ENCODE data around the gene TRAF3. TPM values are rescaled to one million over a fixed set of nuclear protein-coding genes. Genes with fewer than 3 reads are reported as not detected.

Gene TRAF3
- total RNA-seq, 2 donors from 2014 or later, result 14.5 to 28.7 TPM

GRCh38 chr14:102737402-102738372 is 39.6 kb upstream of the TRAF3 start:
- ATAC-seq (ENCODE audit: insufficient number of reproducible peaks, low FRiP score, low read depth) (no peak), DNase-seq (ENCODE audit: low spot score) (no peak)
- H3K4me3 ChIP-seq, result no peak overlapping the region
- no peaks in the 10 kb centered on the region for H3K27me3 ChIP-seq (replicated peaks; ENCODE audit: insufficient read depth)
- H3K9me3 ChIP-seq, result peaks cover 17% of the 10 kb centered on the region
- no peak overlapping the region for H3K27ac ChIP-seq
- H3K4me1 ChIP-seq (ENCODE audit: control insufficient read depth in 1 of 2, low read depth in 2 of 2), result no peaks in the 10 kb centered on the region
- TF ChIP-seq CTCF (IDR thresholded peaks at IDR 0.05), result no peak
- no peaks in the 10 kb centered on the region for H3K36me3 ChIP-seq

GRCh38 chr14:102738373-102739189 is 38.7 kb upstream of the TRAF3 start:
- Histone ChIP-seq H3K9me3 (peaks cover 17% of the 10 kb centered on the region), H3K36me3 (no peaks in the 10 kb centered on the region), H3K4me1 (ENCODE audit: control insufficient read depth in 1 of 2, low read depth in 2 of 2) (no peaks in the 10 kb centered on the region), H3K27ac (no peak overlapping the region), H3K27me3 (replicated peaks; ENCODE audit: insufficient read depth) (no peaks in the 10 kb centered on the region), H3K4me3 (no peak overlapping the region)
- ATAC-seq (ENCODE audit: insufficient number of reproducible peaks, low FRiP score, low read depth) (no peak), DNase-seq (ENCODE audit: low spot score) (no peak)
- TF ChIP-seq CTCF (IDR thresholded peaks at IDR 0.05), result no peak

- no peak for DNase-seq (ENCODE audit: low spot score)
- TF ChIP-seq CTCF (IDR thresholded peaks at IDR 0.05), result no peak
- Histone ChIP-seq H3K36me3 (no peaks in the 10 kb centered on the region), H3K4me3 (no peak overlapping the region), H3K4me1 (ENCODE audit: control insufficient read depth in 1 of 2, low read depth in 2 of 2) (no peaks in the 10 kb centered on the region), H3K27me3 (replicated peaks; ENCODE audit: insufficient read depth) (no peaks in the 10 kb centered on the region), H3K27ac (no peak overlapping the region), H3K9me3 (peaks cover 17% of the 10 kb centered on the region)
- no peak for ATAC-seq (ENCODE audit: insufficient number of reproducible peaks, low FRiP score, low read depth)
Observed at GRCh38 chr14:102739190-102739469, 38.1 kb upstream of the TRAF3 start.

GRCh38 chr14:102746634-102747438 is 30.4 kb upstream of the TRAF3 start:
- Histone ChIP-seq H3K4me1 (ENCODE audit: control insufficient read depth in 1 of 2, low read depth in 2 of 2) (no peaks in the 10 kb centered on the region), H3K4me3 (no peak overlapping the region), H3K27me3 (replicated peaks; ENCODE audit: insufficient read depth) (no peaks in the 10 kb centered on the region), H3K27ac (no peak overlapping the region), H3K36me3 (no peaks in the 10 kb centered on the region), H3K9me3 (peaks cover 4% of the 10 kb centered on the region)
- TF ChIP-seq CTCF (IDR thresholded peaks at IDR 0.05), result no peak
- ATAC-seq (ENCODE audit: insufficient number of reproducible peaks, low FRiP score, low read depth), result no peak
- DNase-seq (ENCODE audit: low spot score), result no peak
